Activated CD4-positive, CD25-positive, alpha-beta regulatory T cell treated with anti-CD3 and anti-CD28 coated beads, Interleukin-2, amount 50 U/mL, for 72 hours (primary cell): ENCODE results near the gene SCAMP3.
"Not testable (repeated sequence)": the region's sequence is repeated elsewhere in the genome, so short reads cannot be mapped to it uniquely, and the experiment has no call there.

ENCODE experiments used
- DNase-seq: peaks from one replicate; pipeline ENCODE4 v3.0.0; 2021

SCAMP3 gene

GRCh38 chr1:155226910-155227260 lies 35.3 kb downstream of the SCAMP3 start:
- DNase-seq, result peak; percentile 61

GRCh38 chr1:155226188-155226909 lies 35.8 kb downstream of the SCAMP3 start:
- DNase-seq, result peak; percentile 75

GRCh38 chr1:155225404-155225759 lies 36.8 kb downstream of the SCAMP3 start:
- DNase-seq, result not testable (repeated sequence)

- no peak for DNase-seq
Observed at GRCh38 chr1:155223047-155223446, 39.1 kb downstream of the SCAMP3 start.

- DNase-seq, result not testable (repeated sequence)
Observed at GRCh38 chr1:155220211-155220965, 41.8 kb downstream of the SCAMP3 start.

- no peak for DNase-seq
Observed at GRCh38 chr1:155219592-155220031, 42.5 kb downstream of the SCAMP3 start.

GRCh38 chr1:155218854-155219591 lies 43.1 kb downstream of the SCAMP3 start:
- DNase-seq, result no peak

GRCh38 chr1:155214702-155215101 lies 47.5 kb downstream of the SCAMP3 start:
- DNase-seq, result not testable (repeated sequence)

GRCh38 chr1:155212051-155212440 lies 50.1 kb downstream of the SCAMP3 start:
- DNase-seq, result not testable (repeated sequence)

- DNase-seq, result not testable (repeated sequence)
Observed at GRCh38 chr1:155211381-155212050, 50.6 kb downstream of the SCAMP3 start.

- no peak for DNase-seq
Observed at GRCh38 chr1:155210314-155211104, 51.7 kb downstream of the SCAMP3 start.

- DNase-seq, result no peak
Observed at GRCh38 chr1:155209312-155209721, 52.8 kb downstream of the SCAMP3 start.

GRCh38 chr1:155208541-155209311 lies 53.4 kb downstream of the SCAMP3 start, which contains the start of gene MTX1:
Gene MTX1, plus strand, starts transcription at chr1:155208695. Its CDS starts 110 bp downstream, at chr1:155208805.
- peak; percentile 86 for DNase-seq

- no peak for DNase-seq
Observed at GRCh38 chr1:155207806-155208540, 54.2 kb downstream of the SCAMP3 start, which contains the start of gene THBS3. Gene THBS3, minus strand, starts transcription at chr1:155207897. Its CDS starts 21 bp downstream, at chr1:155207876.

- DNase-seq, result peak; percentile 87
Observed at GRCh38 chr1:155206891-155207805, 55.0 kb downstream of the SCAMP3 start.
